Parathyroid adenoma (tissue), 2 donors: ENCODE data around the gene MSX1.

Experiments used
- H2AFZ ChIP-seq: fragments of 300-600 bp; sonication (generic); one replicate; pipeline ENCODE4 v1.7.0; 2017; ENCODE audit warnings: antibody characterized with exemption, mild to moderate bottlenecking
- H3K27ac ChIP-seq: fragments of 300-600 bp; sonication (generic); one replicate; pipeline ENCODE4 v1.7.0; 2017
- H3K27me3 ChIP-seq: fragments of 300-600 bp; sonication (generic); one replicate; pipeline ENCODE4 v1.7.0; 2017; ENCODE audit warnings: low read length; ENCODE audit not compliant: control insufficient read depth, insufficient read depth
- H3K36me3 ChIP-seq: fragments of 300-600 bp; sonication (generic); one replicate; pipeline ENCODE4 v1.7.0; 2017; ENCODE audit warnings: low read length; ENCODE audit not compliant: control insufficient read depth, insufficient read depth
- H3K4me1 ChIP-seq: fragments of 300-600 bp; sonication (generic); one replicate; pipeline ENCODE4 v1.7.0; 2017; ENCODE audit warnings: control low read depth
- H3K4me2 ChIP-seq: fragments of 300-600 bp; sonication (generic); one replicate; pipeline ENCODE4 v1.7.0; 2017; ENCODE audit warnings: low read length
- H3K4me3 ChIP-seq: fragments of 300-600 bp; sonication (generic); one replicate; pipeline ENCODE4 v1.7.0; 2017; ENCODE audit warnings: low read depth, low read length
- H3K79me2 ChIP-seq: fragments of 300-600 bp; sonication (generic); one replicate; pipeline ENCODE4 v1.7.0; 2017; ENCODE audit warnings: control low read depth
- H3K9ac ChIP-seq: fragments of 300-600 bp; sonication (generic); one replicate; pipeline ENCODE4 v1.7.0; 2017; ENCODE audit warnings: mild to moderate bottlenecking
- H3K9me3 ChIP-seq: fragments of 300-600 bp; sonication (generic); one replicate; pipeline ENCODE4 v1.7.0; 2017; ENCODE audit warnings: low read length; ENCODE audit not compliant: control insufficient read depth
- CTCF ChIP-seq: fragments of 300-600 bp; sonication (generic); IDR thresholded peaks from one replicate; pipeline ENCODE4 v1.7.0; 2017; ENCODE audit warnings: antibody characterized with exemption, mild to moderate bottlenecking
- donor health status: primary hyperparathyroidism.

The MSX1 gene

DNA sequence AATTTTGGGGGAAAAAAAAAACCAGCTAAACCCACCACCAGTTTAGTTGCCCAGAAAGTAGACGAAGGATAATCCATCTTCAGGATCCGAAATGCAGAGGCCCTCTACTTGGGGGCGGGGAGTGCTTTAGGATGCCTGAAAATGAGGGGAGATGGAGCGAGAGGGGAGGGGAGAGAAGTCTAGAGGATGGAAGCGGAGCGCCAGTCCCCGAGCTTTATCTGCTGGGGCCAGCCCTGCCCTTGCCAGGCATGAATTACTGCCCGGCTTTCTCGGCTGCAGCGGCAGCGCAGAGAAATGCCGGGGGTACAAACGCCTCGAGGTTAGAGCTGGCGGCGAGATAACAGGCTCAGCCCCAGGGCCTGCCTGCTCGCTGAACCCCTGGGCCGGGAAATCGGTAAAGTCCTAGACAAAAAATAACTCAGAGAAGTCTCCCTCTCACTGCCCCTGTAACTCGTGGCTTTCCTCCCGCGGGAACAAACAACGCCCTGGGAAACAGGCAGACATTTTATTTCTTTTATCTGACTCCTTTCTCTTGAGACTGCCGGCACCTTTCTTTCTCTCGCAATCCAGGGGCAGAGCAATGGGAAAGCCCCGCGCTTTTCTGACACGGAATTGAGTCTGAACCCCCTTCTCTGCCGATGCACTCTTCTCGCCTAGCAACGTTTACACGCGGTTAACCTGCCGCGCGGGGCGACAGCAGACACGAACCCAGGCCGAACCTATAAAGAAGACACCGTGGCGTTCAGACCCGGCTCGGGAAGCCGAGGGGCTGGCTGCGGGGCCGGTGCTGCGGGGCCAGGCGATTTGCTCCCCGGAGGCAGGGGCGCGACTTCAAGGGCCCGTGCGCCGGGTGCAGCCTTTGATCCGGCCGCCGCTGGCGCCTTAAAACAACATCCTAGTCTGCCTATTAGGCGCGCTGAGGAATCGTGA is 3.1 kb upstream of the MSX1 start:
- no peaks in the 10 kb centered on the region for H3K36me3 ChIP-seq
- H3K4me3 ChIP-seq: peak overlapping the region; percentile 27
- H3K4me1 ChIP-seq: no peaks in the 10 kb centered on the region
- no peaks in the 10 kb centered on the region for H3K79me2 ChIP-seq
- H3K4me2 ChIP-seq: peak overlapping the region; percentile 63
- no peaks in the 10 kb centered on the region for H3K9me3 ChIP-seq
- H2AFZ ChIP-seq: peak overlapping the region; percentile 28
- no peak for TF ChIP-seq CTCF
- no peak overlapping the region for H3K9ac ChIP-seq
- H3K27me3 ChIP-seq: peaks cover 16% of the 10 kb centered on the region
- no peak overlapping the region for H3K27ac ChIP-seq

- Histone ChIP-seq H3K4me1 (no peaks in the 10 kb centered on the region), H2AFZ (no peak overlapping the region), H3K27me3 (peaks cover 22% of the 10 kb centered on the region), H3K36me3 (no peaks in the 10 kb centered on the region), H3K27ac (no peak overlapping the region), H3K4me2 (no peak overlapping the region), H3K79me2 (no peaks in the 10 kb centered on the region), H3K4me3 (no peak overlapping the region), H3K9me3 (no peaks in the 10 kb centered on the region), H3K9ac (no peak overlapping the region)
- TF ChIP-seq CTCF: no peak
Observed at GRCh38 chr4:4857001-4857808, 2.3 kb upstream of the MSX1 start.

- no peaks in the 10 kb centered on the region for H3K36me3 ChIP-seq
- no peak for TF ChIP-seq CTCF
- H3K4me3 ChIP-seq: no peak overlapping the region
- H3K9me3 ChIP-seq: no peaks in the 10 kb centered on the region
- H3K27me3 ChIP-seq: peaks cover 22% of the 10 kb centered on the region
- no peaks in the 10 kb centered on the region for H3K79me2 ChIP-seq
- H2AFZ ChIP-seq: no peak overlapping the region
- H3K4me2 ChIP-seq: no peak overlapping the region
- H3K9ac ChIP-seq: no peak overlapping the region
- H3K4me1 ChIP-seq: no peaks in the 10 kb centered on the region
- H3K27ac ChIP-seq: no peak overlapping the region
Observed at GRCh38 chr4:4857809-4858508, 1.5 kb upstream of the MSX1 start.

- no peaks in the 10 kb centered on the region for H3K4me1 ChIP-seq
- no peaks in the 10 kb centered on the region for H3K9me3 ChIP-seq
- H3K4me3 ChIP-seq: peak overlapping the region; percentile 42
Observed at GRCh38 chr4:4858527-4859324, 739 bp upstream of the MSX1 start.

More at GRCh38 chr4:4858527-4859324, 739 bp upstream of the MSX1 start:
- Histone ChIP-seq H3K27me3 (peaks cover 25% of the 10 kb centered on the region), H3K36me3 (no peaks in the 10 kb centered on the region), H3K4me2 (peak overlapping the region; percentile 81), H3K27ac (no peak overlapping the region), H3K79me2 (no peaks in the 10 kb centered on the region), H3K9ac (no peak overlapping the region), H2AFZ (peak overlapping the region; percentile 50)
- TF ChIP-seq CTCF: no peak
